OCI-LY3 (cell line): Measurements from ENCODE around the gene ENDOD1.

ENCODE experiments used
- H2AFZ ChIP-seq: fragments of 200-600, 300-600 bp; shearing (Covaris generic); 2 replicates; pipeline ENCODE4 v1.6.0; 2014; ENCODE audit warnings: antibody characterized with exemption, low read depth, low read length
- H3K27ac ChIP-seq: fragments of 200-600, 300-600 bp; sonication (generic); 2 replicates; pipeline ENCODE4 v1.5.1; 2014; ENCODE audit warnings: mild to moderate bottlenecking, low read length, moderate library complexity, mixed read lengths
- H3K27me3 ChIP-seq: fragments of 200-600, 300-600 bp; sonication (generic); 2 replicates; pipeline ENCODE4 v1.6.1; 2014; ENCODE audit warnings: low read depth, low read length, mixed read lengths
- H3K36me3 ChIP-seq: fragments of 200-600, 300-600 bp; sonication (generic); replicated peaks from 2 replicates; pipeline ENCODE3; 2014; ENCODE audit warnings: low read depth, low read length, mixed read lengths
- H3K4me1 ChIP-seq: fragments of 300-600, 200-600 bp; sonication (generic); 2 replicates; pipeline ENCODE4 v1.6.1; 2014; ENCODE audit warnings: low read length, mixed read lengths
- H3K4me2 ChIP-seq: fragments of 200-600, 300-600 bp; sonication (generic); 2 replicates; pipeline ENCODE4 v1.6.1; 2014; ENCODE audit warnings: low read length, mixed read lengths
- H3K4me3 ChIP-seq: fragments of 300-600, 200-600 bp; sonication (generic); 2 replicates; pipeline ENCODE4 v1.5.1; 2014; ENCODE audit warnings: antibody characterized with exemption, mild to moderate bottlenecking, low read length, moderate library complexity
- H3K79me2 ChIP-seq: fragments of 300-600, 200-600 bp; shearing (Covaris generic); 2 replicates; pipeline ENCODE4 v1.6.1; 2014; ENCODE audit warnings: mild to moderate bottlenecking, low read length, mixed read lengths
- H3K9ac ChIP-seq: fragments of 300-600, 200-600 bp; shearing (Covaris generic); 2 replicates; pipeline ENCODE4 v1.6.0; 2014; ENCODE audit warnings: mild to moderate bottlenecking, low read length, moderate library complexity
- H3K9me3 ChIP-seq: fragments of 200-600, 300-600 bp; shearing (Covaris generic); 2 replicates; pipeline ENCODE4 v1.6.1; 2014; ENCODE audit warnings: low read length, mixed read lengths; ENCODE audit not compliant: insufficient read depth
- H4K20me1 ChIP-seq: fragments of 200-600, 300-600 bp; sonication (generic); 2 replicates; pipeline ENCODE4 v1.6.1; 2016; ENCODE audit warnings: low read length, mixed read lengths; ENCODE audit not compliant: insufficient read depth
- CTCF ChIP-seq: fragments of 200-600, 300-600 bp; sonication (generic); IDR thresholded peaks from 2 replicates; pipeline ENCODE4 v1.5.1; 2014; ENCODE audit warnings: antibody characterized with exemption, low read length, low read depth
- EZH2phosphoT487 ChIP-seq: fragments of 200-600 bp; shearing (Covaris generic); IDR thresholded peaks from 2 replicates; pipeline ENCODE4 v1.6.1; 2018; ENCODE audit warnings: antibody characterized with exemption, mixed run types, low read depth

Gene ENDOD1

GRCh38 chr11:95067841-95068219 lies 21.8 kb upstream of the ENDOD1 start:
- Histone ChIP-seq H3K79me2 (peaks cover 18% of the 10 kb centered on the region), H3K27ac (peak overlapping the region; percentile 46), H3K27me3 (no peaks in the 10 kb centered on the region), H3K4me2 (peak overlapping the region; percentile 91), H4K20me1 (no peaks in the 10 kb centered on the region), H3K9ac (peak overlapping the region; percentile 71), H3K9me3 (no peaks in the 10 kb centered on the region), H2AFZ (0 out of 2 replicates have a peak overlapping the region, but pooled peaks have one; percentile 63), H3K4me3 (peak overlapping the region; percentile 99), H3K4me1 (peaks cover 12% of the 10 kb centered on the region), H3K36me3 (no peaks in the 10 kb centered on the region)
- no peak for TF ChIP-seq CTCF
- no peak for TF ChIP-seq EZH2phosphoT487

GRCh38 chr11:95068549-95068948 lies 21.1 kb upstream of the ENDOD1 start:
- Histone ChIP-seq H3K27me3 (no peaks in the 10 kb centered on the region), H3K4me3 (peak overlapping the region; percentile 99), H3K4me1 (peaks cover 12% of the 10 kb centered on the region), H3K9ac (peak overlapping the region; percentile 71), H4K20me1 (no peaks in the 10 kb centered on the region), H3K4me2 (peak overlapping the region; percentile 91), H3K79me2 (peaks cover 18% of the 10 kb centered on the region), H3K9me3 (no peaks in the 10 kb centered on the region), H3K27ac (peak overlapping the region; percentile 46), H2AFZ (no peak overlapping the region), H3K36me3 (no peaks in the 10 kb centered on the region)
- no peak for TF ChIP-seq EZH2phosphoT487
- TF ChIP-seq CTCF = no peak

- Histone ChIP-seq H3K36me3 (no peaks in the 10 kb centered on the region), H4K20me1 (no peaks in the 10 kb centered on the region), H3K27ac (no peak overlapping the region), H3K27me3 (no peaks in the 10 kb centered on the region), H3K9me3 (no peaks in the 10 kb centered on the region), H2AFZ (no peak overlapping the region), H3K4me3 (no peak overlapping the region), H3K4me1 (peaks cover 12% of the 10 kb centered on the region), H3K9ac (no peak overlapping the region), H3K4me2 (no peak overlapping the region), H3K79me2 (peaks cover 18% of the 10 kb centered on the region)
- TF ChIP-seq EZH2phosphoT487 (no peak), CTCF (no peak)
Observed at GRCh38 chr11:95070471-95070870, 19.2 kb upstream of the ENDOD1 start.

GRCh38 chr11:95072948-95073347 lies 16.7 kb upstream of the ENDOD1 start:
- Histone ChIP-seq H3K9ac (no peak overlapping the region), H3K4me2 (no peak overlapping the region), H4K20me1 (no peaks in the 10 kb centered on the region), H3K27ac (no peak overlapping the region), H3K27me3 (no peaks in the 10 kb centered on the region), H3K9me3 (no peaks in the 10 kb centered on the region), H3K36me3 (no peaks in the 10 kb centered on the region), H2AFZ (no peak overlapping the region), H3K4me1 (peaks cover 16% of the 10 kb centered on the region), H3K79me2 (peaks cover 15% of the 10 kb centered on the region), H3K4me3 (no peak overlapping the region)
- no peak for TF ChIP-seq CTCF
- TF ChIP-seq EZH2phosphoT487 = no peak
